Measurements from ENCODE around the gene DEGS2.

Gene DEGS2

GRCh38 chr14:100127853-100128455 lies 31.5 kb downstream of the DEGS2 start:
- DNase-seq (ENCODE audit: extremely low read depth, low read depth): no peak
- TF ChIP-seq, protein P1, sequence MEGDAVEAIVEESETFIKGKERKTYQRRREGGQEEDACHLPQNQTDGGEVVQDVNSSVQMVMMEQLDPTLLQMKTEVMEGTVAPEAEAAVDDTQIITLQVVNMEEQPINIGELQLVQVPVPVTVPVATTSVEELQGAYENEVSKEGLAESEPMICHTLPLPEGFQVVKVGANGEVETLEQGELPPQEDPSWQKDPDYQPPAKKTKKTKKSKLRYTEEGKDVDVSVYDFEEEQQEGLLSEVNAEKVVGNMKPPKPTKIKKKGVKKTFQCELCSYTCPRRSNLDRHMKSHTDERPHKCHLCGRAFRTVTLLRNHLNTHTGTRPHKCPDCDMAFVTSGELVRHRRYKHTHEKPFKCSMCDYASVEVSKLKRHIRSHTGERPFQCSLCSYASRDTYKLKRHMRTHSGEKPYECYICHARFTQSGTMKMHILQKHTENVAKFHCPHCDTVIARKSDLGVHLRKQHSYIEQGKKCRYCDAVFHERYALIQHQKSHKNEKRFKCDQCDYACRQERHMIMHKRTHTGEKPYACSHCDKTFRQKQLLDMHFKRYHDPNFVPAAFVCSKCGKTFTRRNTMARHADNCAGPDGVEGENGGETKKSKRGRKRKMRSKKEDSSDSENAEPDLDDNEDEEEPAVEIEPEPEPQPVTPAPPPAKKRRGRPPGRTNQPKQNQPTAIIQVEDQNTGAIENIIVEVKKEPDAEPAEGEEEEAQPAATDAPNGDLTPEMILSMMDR (IDR thresholded peaks at IDR 0.05; ENCODE audit: low read depth, low read length): no peak

DNA sequence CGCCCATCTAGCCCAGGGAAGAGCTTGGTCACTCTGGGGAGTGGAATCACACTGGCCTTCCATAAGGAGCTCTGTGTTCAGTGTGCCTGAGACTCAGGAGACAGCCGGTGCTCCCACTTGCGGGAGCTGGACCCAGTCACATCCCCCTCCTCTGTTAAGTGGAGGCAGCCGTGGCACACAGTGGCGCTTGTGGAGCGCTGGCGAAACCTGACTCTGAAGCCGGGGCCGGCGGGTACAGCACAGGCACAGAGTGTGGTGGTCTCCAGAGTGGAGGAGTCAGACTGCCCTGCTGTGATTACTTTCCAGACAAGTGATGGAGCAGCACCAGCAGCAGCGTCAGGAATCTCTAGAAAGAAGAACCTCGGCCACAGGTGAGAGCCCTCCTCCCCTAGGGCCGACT lies 33.0 kb downstream of the DEGS2 start:
- no peak for DNase-seq (ENCODE audit: extremely low read depth, low read depth)
- TF ChIP-seq, protein P1 (IDR thresholded peaks at IDR 0.05; ENCODE audit: low read depth, low read length): no peak

DNA sequence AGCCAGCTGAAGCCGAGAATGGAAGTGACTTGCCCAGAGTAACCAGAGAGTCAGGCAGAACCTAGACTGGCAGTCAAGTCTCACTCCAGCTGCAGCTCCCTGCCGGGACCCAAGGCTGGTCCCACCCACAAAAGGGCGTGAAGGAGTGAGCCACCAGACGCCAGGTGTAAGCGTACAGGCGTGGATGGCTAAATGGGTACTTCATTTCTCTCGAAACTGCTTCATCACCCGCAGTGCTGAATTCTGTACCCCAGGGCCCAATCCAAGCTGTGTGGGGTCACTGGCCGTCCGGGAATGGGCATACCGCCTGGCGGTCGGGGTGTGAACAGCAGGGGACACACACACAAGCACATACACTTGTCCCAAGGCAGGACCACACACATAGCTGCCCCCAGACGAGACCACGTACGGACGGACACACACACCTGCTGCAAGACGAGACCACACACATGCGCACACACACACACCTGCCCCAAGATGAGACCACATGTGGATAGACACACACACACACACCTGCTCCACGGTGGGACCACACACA lies 34.8 kb downstream of the DEGS2 start:
- TF ChIP-seq, protein P1 (IDR thresholded peaks at IDR 0.05; ENCODE audit: low read depth, low read length): no peak
- no peak for DNase-seq (ENCODE audit: extremely low read depth, low read depth)

DNA sequence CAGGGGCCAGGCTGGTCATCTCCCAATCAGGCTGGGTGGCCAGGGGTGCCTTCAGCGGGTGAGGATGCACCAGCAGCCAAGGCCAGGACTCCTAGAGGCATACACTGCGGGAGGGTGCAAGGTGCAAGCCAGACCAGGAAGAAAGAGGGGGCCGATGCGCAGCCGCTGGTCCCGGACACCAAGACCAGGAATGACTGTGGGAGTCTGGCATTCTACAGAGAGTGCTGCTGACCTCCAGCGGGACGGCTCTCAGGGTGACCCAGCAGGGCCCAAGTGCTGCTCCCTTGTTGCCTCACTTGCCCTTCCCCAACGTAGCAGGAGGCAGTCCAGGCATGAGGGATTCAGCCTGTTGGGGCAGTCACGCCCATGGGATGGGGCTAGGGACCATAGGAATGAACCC lies 35.8 kb downstream of the DEGS2 start:
- TF ChIP-seq, protein P1 (IDR thresholded peaks at IDR 0.05; ENCODE audit: low read depth, low read length): no peak
- no peak for DNase-seq (ENCODE audit: extremely low read depth, low read depth)

DNA sequence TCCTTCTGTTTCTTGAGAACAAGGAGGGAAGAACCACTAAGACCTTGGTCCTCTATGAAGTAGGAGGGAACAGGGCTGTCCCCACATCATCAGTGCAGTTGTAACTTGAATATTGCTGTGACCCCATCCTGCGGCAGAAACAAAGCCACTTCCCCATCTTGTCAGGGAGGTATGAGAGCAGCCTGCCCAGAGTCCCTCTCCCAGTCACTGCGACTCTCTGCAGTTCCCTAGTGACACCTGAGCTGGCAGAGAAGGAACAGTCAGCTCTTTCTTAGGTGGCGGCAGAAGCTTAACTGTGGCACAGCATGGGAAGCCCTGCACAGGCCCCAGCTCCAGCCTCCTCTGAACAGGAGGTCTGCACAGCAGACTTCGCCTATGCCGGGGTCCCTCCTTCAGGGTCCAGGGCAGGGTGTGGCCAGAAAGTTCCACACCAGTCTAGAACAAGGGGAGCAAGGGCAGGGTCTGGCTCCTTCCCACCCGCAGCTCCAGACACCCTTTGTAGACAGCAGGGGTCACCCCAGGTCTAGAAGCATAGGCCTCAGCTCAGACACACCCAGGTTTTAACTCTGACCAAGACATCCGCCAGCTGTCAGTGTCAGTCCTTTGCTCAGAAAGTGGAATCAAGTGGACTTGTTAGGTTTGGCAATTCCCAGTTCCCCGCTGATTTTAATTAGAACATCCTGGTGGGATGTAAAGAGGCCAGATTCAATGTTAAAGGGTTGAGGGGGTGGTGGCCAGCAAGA lies 36.8 kb downstream of the DEGS2 start:
- no peak for DNase-seq (ENCODE audit: extremely low read depth, low read depth)
- TF ChIP-seq, protein P1 (IDR thresholded peaks at IDR 0.05; ENCODE audit: low read depth, low read length): no peak

DNA sequence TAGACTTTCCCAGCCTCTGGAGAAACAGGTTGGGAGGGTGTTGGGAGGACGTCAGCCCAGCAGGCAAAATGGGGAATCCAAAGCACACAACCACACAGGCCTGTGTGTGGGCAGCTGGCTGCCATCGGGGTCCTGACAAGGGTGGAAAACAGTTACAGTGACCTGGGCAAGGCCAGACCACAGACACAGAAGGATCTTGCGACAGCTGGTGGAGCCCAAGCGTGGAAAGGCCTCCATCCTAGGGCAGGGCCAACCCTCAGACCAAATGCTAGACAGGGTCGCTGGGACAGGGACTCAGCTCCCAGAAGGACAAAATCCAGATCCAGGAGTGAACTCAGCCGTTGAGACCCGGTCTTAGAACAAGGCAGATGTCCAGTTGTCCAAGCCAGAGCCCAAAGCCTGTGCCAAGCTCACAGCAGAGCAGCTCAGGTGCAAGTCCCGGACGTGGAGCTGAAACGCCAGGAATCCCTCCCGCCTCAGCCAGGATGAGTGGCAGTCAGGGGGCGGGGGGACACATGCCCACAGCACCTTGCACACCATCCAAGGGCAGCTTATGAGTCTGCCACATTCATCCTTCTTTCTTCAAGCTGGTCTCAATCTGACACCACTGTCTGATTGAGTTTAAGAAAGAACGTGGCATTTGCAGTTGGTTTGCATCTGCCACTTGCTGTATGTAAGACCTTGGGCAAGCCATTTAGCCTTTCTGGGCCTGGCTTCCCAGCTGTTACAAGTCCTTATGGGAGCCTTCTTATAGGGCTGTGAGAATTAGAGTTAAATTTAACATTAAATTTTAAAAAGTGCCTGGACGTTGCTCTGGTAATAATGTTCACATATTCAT lies 37.6 kb downstream of the DEGS2 start:
- TF ChIP-seq, protein P1 (IDR thresholded peaks at IDR 0.05; ENCODE audit: low read depth, low read length): no peak
- DNase-seq (ENCODE audit: extremely low read depth, low read depth): no peak

Measured in AG09319 (cell line).